Activated CD8-positive, alpha-beta T cell treated with anti-CD3 and anti-CD28 coated beads for 36 hours (primary cell): Measurements from ENCODE around the gene NUAK2. TPM values are rescaled to one million over a fixed set of nuclear protein-coding genes. Genes with fewer than 3 reads are reported as not detected.
"Not testable (repeated sequence)": the region's sequence is repeated elsewhere in the genome, so short reads cannot be mapped to it uniquely, and the experiment has no call there.

Experiments
- ATAC-seq: fragments of 200-7000 bp; cut with Tn5 transposase; one replicate; pipeline ENCODE4 v1.10.0; 2021; ENCODE audit warnings: mild to moderate bottlenecking, moderate library complexity
- CTCF ChIA-PET: fragments of 350-600 bp; sonication (Branson Sonifier 250); formaldehyde crosslinking; loops from one replicate; lab custom pipeline; 2021; ENCODE audit warnings: antibody characterized with exemption; lab: Charles Lee
- POLR2A ChIA-PET: fragments of 350-600 bp; sonication (Branson Sonifier 250); formaldehyde crosslinking; loops from one replicate; lab custom pipeline; 2021; ENCODE audit warnings: antibody characterized with exemption; lab: Charles Lee
- DNase-seq: peaks from one replicate; pipeline ENCODE4 v3.0.0-alpha.2; 2020
- H3K27ac Mint-ChIP-seq: one replicate; pipeline ENCODE4 v1.8.0; 2021; ENCODE audit warnings: mild to moderate bottlenecking, mixed read lengths
- H3K27me3 Mint-ChIP-seq: one replicate; pipeline ENCODE4 v1.8.0; 2021; ENCODE audit warnings: mixed read lengths
- H3K36me3 Mint-ChIP-seq: one replicate; pipeline ENCODE4 v1.8.0; 2021; ENCODE audit warnings: low read depth, mixed read lengths
- H3K4me1 Mint-ChIP-seq: one replicate; pipeline ENCODE4 v1.8.0; 2021; ENCODE audit warnings: low read depth, mixed read lengths
- H3K4me3 Mint-ChIP-seq: one replicate; pipeline ENCODE4 v1.8.0; 2021; ENCODE audit warnings: mild to moderate bottlenecking, moderate library complexity, mixed read lengths
- H3K9me3 Mint-ChIP-seq: one replicate; pipeline ENCODE4 v1.8.0; 2021; ENCODE audit warnings: mixed read lengths
- intact Hi-C: fragments of 100-400 bp; cut with micrococcal nuclease; formaldehyde crosslinking; loops from one replicate; pipeline ENCODE4 v1.10.0; 2022
- total RNA-seq, 2 experiments: library from RNA; stranded (reverse); gene quantifications; one replicate each; pipeline ENCODE4 v1.2.3, GENCODE V29; 2021
- TF ChIP-seq, protein P1 (sequence below): fragments of 200-600 bp; IDR thresholded peaks from one replicate; pipeline ENCODE4 v1.8.0; 2022; ENCODE audit warnings: antibody characterized with exemption, mild to moderate bottlenecking

The NUAK2 gene
- total RNA-seq, 2 experiments from 2014 or later, result 1.9 TPM

- POLR2A ChIA-PET, result no interaction called here
- Mint-ChIP-seq H3K36me3 (no peaks in the 10 kb centered on the region), H3K27ac (no peak overlapping the region), H3K9me3 (no peaks in the 10 kb centered on the region), H3K4me3 (no peak overlapping the region), H3K27me3 (no peaks in the 10 kb centered on the region), H3K4me1 (no peaks in the 10 kb centered on the region)
- TF ChIP-seq, protein P1, sequence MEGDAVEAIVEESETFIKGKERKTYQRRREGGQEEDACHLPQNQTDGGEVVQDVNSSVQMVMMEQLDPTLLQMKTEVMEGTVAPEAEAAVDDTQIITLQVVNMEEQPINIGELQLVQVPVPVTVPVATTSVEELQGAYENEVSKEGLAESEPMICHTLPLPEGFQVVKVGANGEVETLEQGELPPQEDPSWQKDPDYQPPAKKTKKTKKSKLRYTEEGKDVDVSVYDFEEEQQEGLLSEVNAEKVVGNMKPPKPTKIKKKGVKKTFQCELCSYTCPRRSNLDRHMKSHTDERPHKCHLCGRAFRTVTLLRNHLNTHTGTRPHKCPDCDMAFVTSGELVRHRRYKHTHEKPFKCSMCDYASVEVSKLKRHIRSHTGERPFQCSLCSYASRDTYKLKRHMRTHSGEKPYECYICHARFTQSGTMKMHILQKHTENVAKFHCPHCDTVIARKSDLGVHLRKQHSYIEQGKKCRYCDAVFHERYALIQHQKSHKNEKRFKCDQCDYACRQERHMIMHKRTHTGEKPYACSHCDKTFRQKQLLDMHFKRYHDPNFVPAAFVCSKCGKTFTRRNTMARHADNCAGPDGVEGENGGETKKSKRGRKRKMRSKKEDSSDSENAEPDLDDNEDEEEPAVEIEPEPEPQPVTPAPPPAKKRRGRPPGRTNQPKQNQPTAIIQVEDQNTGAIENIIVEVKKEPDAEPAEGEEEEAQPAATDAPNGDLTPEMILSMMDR, result no peak
- ATAC-seq, result no peak
- DNase-seq, result no peak
- CTCF ChIA-PET, result interaction anchor here (1.4 to 4.9 kb wide), 5 partner anchors 11 to 159 kb away, joined by 4 to 30 read pairs (median 8); no protein-coding TSS in a partner anchor
- intact Hi-C loops, result no loop called here
These were observed 44.5 kb upstream of the NUAK2 start for GRCh38 chr1:205365945-205366463.

DNA sequence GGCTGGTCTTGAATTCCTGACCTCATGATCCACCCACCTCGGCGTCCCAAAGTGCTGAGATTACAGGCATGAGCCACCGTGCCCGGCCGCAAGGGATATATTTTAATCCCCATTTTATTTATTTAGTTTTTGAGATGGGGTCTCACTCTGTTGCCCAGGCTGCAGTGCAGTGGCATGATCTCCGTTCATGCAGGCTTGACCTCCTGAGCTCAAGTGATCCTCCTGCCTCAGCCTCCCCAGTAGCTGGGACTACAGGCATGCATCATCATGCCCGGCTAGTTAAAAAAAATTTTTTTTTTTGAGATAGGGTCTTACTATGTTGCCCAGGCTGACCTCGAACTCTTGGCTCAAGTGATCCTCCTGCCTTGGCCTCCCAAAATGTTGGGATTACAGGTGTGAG, 43.5 kb upstream of the NUAK2 start:
- H3K27me3 Mint-ChIP-seq, DNase-seq, H3K4me1 Mint-ChIP-seq, H3K27ac Mint-ChIP-seq, H3K9me3 Mint-ChIP-seq, POLR2A ChIA-PET, intact Hi-C loops, H3K36me3 Mint-ChIP-seq, ATAC-seq, H3K4me3 Mint-ChIP-seq: not testable (repeated sequence)
- CTCF ChIA-PET, result interaction anchor here (0.9 to 4.9 kb wide), 3 partner anchors 10 to 120 kb away, joined by 3 to 30 read pairs (median 8); no protein-coding TSS in a partner anchor

- CTCF ChIA-PET, result interaction anchor here (1.1 to 2.9 kb wide), 3 partner anchors 25 to 298 kb away, joined by 3 to 9 read pairs (median 3); no protein-coding TSS in a partner anchor
- H3K36me3 Mint-ChIP-seq, result no peaks in the 10 kb centered on the region
- H3K4me1 Mint-ChIP-seq, result no peaks in the 10 kb centered on the region
These were observed 39.3 kb upstream of the NUAK2 start for GRCh38 chr1:205360891-205361290.

GRCh38 chr1:205359771-205360565, 38.4 kb upstream of the NUAK2 start:
- Mint-ChIP-seq H3K4me1 (no peaks in the 10 kb centered on the region), H3K9me3 (no peaks in the 10 kb centered on the region), H3K36me3 (no peaks in the 10 kb centered on the region), H3K27me3 (peaks cover 4% of the 10 kb centered on the region), H3K27ac (no peak overlapping the region), H3K4me3 (no peak overlapping the region)
- TF ChIP-seq, protein P1, result no peak
- CTCF ChIA-PET, result interaction anchor here (1.1 to 2.9 kb wide), 3 partner anchors 25 to 299 kb away, joined by 3 to 9 read pairs (median 3); no protein-coding TSS in a partner anchor
- ATAC-seq (no peak), DNase-seq (no peak)
- intact Hi-C loops, result no loop called here
- POLR2A ChIA-PET, result no interaction called here

More at GRCh38 chr1:205360891-205361290, 39.3 kb upstream of the NUAK2 start:
- no peak for ATAC-seq
- H3K27me3 Mint-ChIP-seq, result peaks cover 4% of the 10 kb centered on the region
- no peak overlapping the region for H3K27ac Mint-ChIP-seq
- no peak overlapping the region for H3K4me3 Mint-ChIP-seq
- TF ChIP-seq, protein P1, result no peak
- intact Hi-C loops, result no loop called here
- H3K9me3 Mint-ChIP-seq, result no peaks in the 10 kb centered on the region
- no peak for DNase-seq
- POLR2A ChIA-PET, result no interaction called here

GRCh38 chr1:205358579-205358978, 37.0 kb upstream of the NUAK2 start:
- CTCF ChIA-PET, result interaction anchor here (0.7 to 2.9 kb wide), 4 partner anchors 14 to 130 kb away, joined by 3 to 9 read pairs (median 3); no protein-coding TSS in a partner anchor
- ATAC-seq (no peak), DNase-seq (no peak)
- no peak overlapping the region for H3K27ac Mint-ChIP-seq
- peaks cover 4% of the 10 kb centered on the region for H3K27me3 Mint-ChIP-seq
- no peaks in the 10 kb centered on the region for H3K9me3 Mint-ChIP-seq
- H3K4me3 Mint-ChIP-seq, result no peak overlapping the region
- POLR2A ChIA-PET, result no interaction called here
- TF ChIP-seq, protein P1, result no peak
- intact Hi-C loops, result no loop called here
- H3K4me1 Mint-ChIP-seq, result no peaks in the 10 kb centered on the region
- H3K36me3 Mint-ChIP-seq, result no peaks in the 10 kb centered on the region
